GM12878 (cell line): ENCODE results near the gene ISLR2. TPM values are rescaled to one million over a fixed set of nuclear protein-coding genes. Genes with fewer than 3 reads are reported as not detected.
A peak's percentile ranks its signal among the peaks of the same experiment; 100 is the strongest.

Source experiments
- BCL3 ChIP-seq: IDR thresholded peaks from 2 replicates; pipeline ENCODE4 v1.6.1; 2011; ENCODE audit warnings: borderline replicate concordance, low read depth, mild to moderate bottlenecking, moderate library complexity, low read length; ENCODE audit not compliant: insufficient read depth, poor library complexity, severe bottlenecking
- BMI1 ChIP-seq: fragments of 450-650 bp; IDR thresholded peaks from 2 replicates; pipeline ENCODE4 v1.6.1; 2016; ENCODE audit warnings: mild to moderate bottlenecking, moderate library complexity, borderline replicate concordance
- CBX3 ChIP-seq: fragments of 200-600 bp; sonication (generic); IDR thresholded peaks from 2 replicates; pipeline ENCODE4 v1.6.1; 2016; ENCODE audit warnings: low read depth, borderline replicate concordance
- CTCF ChIP-seq, 3 experiments: IDR thresholded peaks in 2 of 3; conservative IDR thresholded peaks in 1 of 3; 2 replicates each; pipeline ENCODE4 v1.5.1; 2011; ENCODE audit warnings: low read depth in 3 of 3, low read length in 3 of 3, mild to moderate bottlenecking in 3 of 3, control low read depth in 2 of 3, moderate library complexity in 2 of 3, inconsistent platforms in 1 of 3, mixed read lengths in 1 of 3; ENCODE audit not compliant: control insufficient read depth in 2 of 3, insufficient read depth in 1 of 3; ENCODE audit errors: extremely low read depth in 1 of 3
- EED ChIP-seq: sonication (generic); IDR thresholded peaks from 2 replicates; pipeline ENCODE4 v1.6.1; 2016; ENCODE audit warnings: antibody characterized with exemption, low read depth
- EZH2 ChIP-seq: IDR thresholded peaks from 2 replicates; pipeline ENCODE4 v1.6.1; 2012; ENCODE audit warnings: low read depth, mild to moderate bottlenecking, control low read depth, inconsistent platforms, low read length, borderline replicate concordance; ENCODE audit not compliant: control insufficient read depth
- FOXK2 ChIP-seq: fragments of 450-650 bp; IDR thresholded peaks from 2 replicates; pipeline ENCODE4 v1.6.1; 2017; ENCODE audit warnings: mild to moderate bottlenecking, moderate library complexity
- HDAC6 ChIP-seq: fragments of 200-600 bp; sonication (generic); IDR thresholded peaks from one replicate; pipeline ENCODE4 v1.8.0; 2017; ENCODE audit warnings: antibody characterized with exemption; ENCODE audit not compliant: unreplicated experiment
- MYB ChIP-seq: fragments of 150-350 bp; IDR thresholded peaks from 2 replicates; pipeline ENCODE4 v1.6.1; 2014; ENCODE audit warnings: mild to moderate bottlenecking, low read depth, low read length, borderline replicate concordance
- NFYA ChIP-seq: IDR thresholded peaks from 2 replicates; pipeline ENCODE4 v1.6.1; 2011; ENCODE audit warnings: low read depth, mild to moderate bottlenecking, low read length, improper control_type of control experiment, borderline replicate concordance
- NR2F1 ChIP-seq: fragments of 450-650 bp; conservative IDR thresholded peaks from 2 replicates; pipeline ENCODE4 v1.6.1; 2017; ENCODE audit warnings: mild to moderate bottlenecking
- PKNOX1 ChIP-seq: fragments of 450-650 bp; IDR thresholded peaks from 2 replicates; pipeline ENCODE4 v1.6.1; 2016; ENCODE audit warnings: mild to moderate bottlenecking
- POU2F2 ChIP-seq: IDR thresholded peaks from 3 replicates; pipeline ENCODE4 v1.6.1; 2011; ENCODE audit warnings: low read depth, mild to moderate bottlenecking, low read length, borderline replicate concordance
- RCOR1 ChIP-seq: conservative IDR thresholded peaks from 2 replicates; pipeline ENCODE4 v1.6.1; 2012; ENCODE audit warnings: low read depth, low read length, improper control_type of control experiment
- STAT1 ChIP-seq: fragments of 450-650 bp; conservative IDR thresholded peaks from 2 replicates; pipeline ENCODE4 v1.6.1; 2014; ENCODE audit warnings: antibody characterized with exemption, mild to moderate bottlenecking
- TARDBP ChIP-seq: IDR thresholded peaks from 2 replicates; pipeline ENCODE4 v1.6.1; 2016; ENCODE audit warnings: borderline replicate concordance
- WRNIP1 ChIP-seq: IDR thresholded peaks from 2 replicates; pipeline ENCODE4 v1.6.1; 2011; ENCODE audit warnings: low read depth, low read length, improper control_type of control experiment, borderline replicate concordance
- ZBTB33 ChIP-seq: fragments of 450-650 bp; IDR thresholded peaks from 2 replicates; pipeline ENCODE4 v1.6.1; 2017; ENCODE audit warnings: mild to moderate bottlenecking
- ZNF24 ChIP-seq: fragments of 450-650 bp; IDR thresholded peaks from 2 replicates; pipeline ENCODE4 v1.6.1; 2017; ENCODE audit warnings: antibody characterized with exemption, mild to moderate bottlenecking
- polyA plus RNA-seq, 11 experiments: library from polyadenylated mRNA; depleted of rRNA in 4 of 11; unstranded in 6 of 11; stranded (reverse) in 5 of 11; fragments of >200 nt; fragmentation: Nextera tagmentation in 4 of 11; fragmentation: Illumina TruSeq in 1 of 11; extraction: Ambion mirVana in 4 of 11; extraction: Trizol in 1 of 11; gene quantifications; 1 replicate in 1 of 11; 2 replicates in 10 of 11; pipeline versions ENCODE4 v1.2.1 to v1.2.3, GENCODE V29; 2011 to 2016; ENCODE audit warnings: inconsistent platforms in 2 of 11, missing spikeins in 2 of 11, low read depth in 1 of 11
- total RNA-seq, 4 experiments: library from RNA; depleted of rRNA in 3 of 4; stranded (reverse); fragments of >200 nt in 3 of 4; fragmentation: Illumina TruSeq in 1 of 4; extraction: Trizol in 1 of 4; gene quantifications; 2 replicates each; pipeline versions ENCODE4 v1.2.1 to v1.2.3, GENCODE V29; 2013 to 2021
- TF ChIP-seq, protein P1 (sequence below): fragments of 450-650 bp; IDR thresholded peaks from 2 replicates; pipeline ENCODE4 v1.6.1; 2018; ENCODE audit warnings: mild to moderate bottlenecking, low read depth, moderate library complexity; ENCODE audit not compliant: partially characterized antibody

Gene ISLR2
- total and polyA plus RNA-seq, 10 of the 15 experiments (the other 5 are each of a cell fraction or from before 2014, with no cell fraction given) = 0.04 to 0.21 (median 0.07) TPM; not detected in 4

DNA sequence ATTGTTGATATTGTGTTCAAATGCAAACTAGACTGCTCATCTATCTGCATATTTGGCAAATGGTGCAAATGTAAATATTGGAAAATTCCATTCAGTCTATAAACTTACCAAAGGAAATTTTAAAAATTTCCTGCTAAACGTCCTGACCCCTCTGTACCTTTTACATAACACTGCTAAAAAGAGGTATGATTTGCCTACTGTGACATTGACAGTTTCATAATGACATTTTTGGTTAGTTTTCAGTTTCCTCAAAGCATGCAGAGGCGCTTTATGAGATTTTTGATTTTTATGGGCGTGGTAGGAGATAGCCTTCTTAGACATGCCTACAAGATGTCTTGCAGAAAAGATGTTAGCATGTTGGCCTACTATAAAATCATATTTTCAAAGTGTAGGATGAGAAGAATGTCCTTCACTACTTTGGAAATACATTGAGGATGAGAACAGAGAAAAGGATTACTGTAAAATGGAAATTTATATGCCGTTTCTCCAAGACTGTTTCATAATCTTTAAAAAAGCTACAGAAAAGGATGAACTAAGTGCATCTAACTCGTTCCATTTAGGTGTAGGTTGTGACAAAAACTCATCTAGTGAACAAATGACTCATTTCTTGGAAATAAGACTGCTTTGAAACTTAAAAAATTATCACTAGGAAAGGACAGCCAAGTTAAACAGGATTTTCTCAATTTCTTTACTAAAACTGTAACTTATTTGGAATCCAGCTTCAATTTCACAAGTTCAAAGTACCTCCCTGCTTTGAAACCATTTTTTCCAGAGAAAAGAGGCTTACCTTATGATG lies 28.7 kb downstream of the ISLR2 start (continued):
- TF ChIP-seq FOXK2 (no peak), RCOR1 (0 out of 2 replicates have a peak, but pooled peaks have one; percentile 78), STAT1 (no peak), CBX3 (no peak), EZH2 (no peak), POU2F2 (peak; percentile 79; the same call in 2 of the 3 replicates), EED (no peak), MYB (no peak), WRNIP1 (no peak), BMI1 (no peak), TARDBP (no peak), NR2F1 (peak; percentile 34; the same call in 1 of the 2 replicates), NFYA (no peak), CTCF (IDR thresholded peaks at IDR 0.05 in 2 of 3, conservative IDR thresholded peaks at IDR 0.05 in 1 of 3; ENCODE audit: control insufficient read depth in 2 of 3, extremely low read depth in 1 of 3, insufficient read depth in 1 of 3, low read depth in 3 of 3, low read length in 3 of 3) (no peak), ZBTB33 (no peak), BCL3 (no peak), PKNOX1 (peak; percentile 74), HDAC6 (no peak), ZNF24 (no peak)
- TF ChIP-seq, protein P1, sequence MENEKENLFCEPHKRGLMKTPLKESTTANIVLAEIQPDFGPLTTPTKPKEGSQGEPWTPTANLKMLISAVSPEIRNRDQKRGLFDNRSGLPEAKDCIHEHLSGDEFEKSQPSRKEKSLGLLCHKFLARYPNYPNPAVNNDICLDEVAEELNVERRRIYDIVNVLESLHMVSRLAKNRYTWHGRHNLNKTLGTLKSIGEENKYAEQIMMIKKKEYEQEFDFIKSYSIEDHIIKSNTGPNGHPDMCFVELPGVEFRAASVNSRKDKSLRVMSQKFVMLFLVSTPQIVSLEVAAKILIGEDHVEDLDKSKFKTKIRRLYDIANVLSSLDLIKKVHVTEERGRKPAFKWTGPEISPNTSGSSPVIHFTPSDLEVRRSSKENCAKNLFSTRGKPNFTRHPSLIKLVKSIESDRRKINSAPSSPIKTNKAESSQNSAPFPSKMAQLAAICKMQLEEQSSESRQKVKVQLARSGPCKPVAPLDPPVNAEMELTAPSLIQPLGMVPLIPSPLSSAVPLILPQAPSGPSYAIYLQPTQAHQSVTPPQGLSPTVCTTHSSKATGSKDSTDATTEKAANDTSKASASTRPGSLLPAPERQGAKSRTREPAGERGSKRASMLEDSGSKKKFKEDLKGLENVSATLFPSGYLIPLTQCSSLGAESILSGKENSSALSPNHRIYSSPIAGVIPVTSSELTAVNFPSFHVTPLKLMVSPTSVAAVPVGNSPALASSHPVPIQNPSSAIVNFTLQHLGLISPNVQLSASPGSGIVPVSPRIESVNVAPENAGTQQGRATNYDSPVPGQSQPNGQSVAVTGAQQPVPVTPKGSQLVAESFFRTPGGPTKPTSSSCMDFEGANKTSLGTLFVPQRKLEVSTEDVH = no peak
